Nephron progenitor cell (in vitro differentiated cells): ENCODE measurements around the gene ZSWIM6.
"Not testable (repeated sequence)": the region's sequence is repeated elsewhere in the genome, so short reads cannot be mapped to it uniquely, and the experiment has no call there.

Source experiments
- DNase-seq: peaks from one replicate; pipeline ENCODE4 v3.0.0; 2021
- H3K27ac Mint-ChIP-seq: 2 replicates; pipeline ENCODE4 v1.8.0; 2021; ENCODE audit warnings: mild to moderate bottlenecking, moderate library complexity, mixed read lengths
- H3K27me3 Mint-ChIP-seq: 2 replicates; pipeline ENCODE4 v1.8.0; 2021; ENCODE audit warnings: mild to moderate bottlenecking, low read depth, mixed read lengths; ENCODE audit not compliant: poor library complexity
- H3K36me3 Mint-ChIP-seq: 2 replicates; pipeline ENCODE4 v1.8.0; 2021; ENCODE audit warnings: low read depth, mixed read lengths
- H3K4me1 Mint-ChIP-seq: 2 replicates; pipeline ENCODE4 v1.8.0; 2021; ENCODE audit warnings: mixed read lengths
- H3K4me3 Mint-ChIP-seq: 2 replicates; pipeline ENCODE4 v1.8.0; 2021; ENCODE audit warnings: mild to moderate bottlenecking, moderate library complexity, mixed read lengths
- H3K9me3 Mint-ChIP-seq: 2 replicates; pipeline ENCODE4 v1.8.0; 2021; ENCODE audit warnings: mild to moderate bottlenecking, moderate library complexity, mixed read lengths
- TF ChIP-seq, protein P1 (sequence below): fragments of 200-600 bp; sonication (generic); IDR thresholded peaks from 2 replicates; pipeline ENCODE4 v1.5.0; 2021; ENCODE audit warnings: antibody characterized with exemption

Gene ZSWIM6

DNA sequence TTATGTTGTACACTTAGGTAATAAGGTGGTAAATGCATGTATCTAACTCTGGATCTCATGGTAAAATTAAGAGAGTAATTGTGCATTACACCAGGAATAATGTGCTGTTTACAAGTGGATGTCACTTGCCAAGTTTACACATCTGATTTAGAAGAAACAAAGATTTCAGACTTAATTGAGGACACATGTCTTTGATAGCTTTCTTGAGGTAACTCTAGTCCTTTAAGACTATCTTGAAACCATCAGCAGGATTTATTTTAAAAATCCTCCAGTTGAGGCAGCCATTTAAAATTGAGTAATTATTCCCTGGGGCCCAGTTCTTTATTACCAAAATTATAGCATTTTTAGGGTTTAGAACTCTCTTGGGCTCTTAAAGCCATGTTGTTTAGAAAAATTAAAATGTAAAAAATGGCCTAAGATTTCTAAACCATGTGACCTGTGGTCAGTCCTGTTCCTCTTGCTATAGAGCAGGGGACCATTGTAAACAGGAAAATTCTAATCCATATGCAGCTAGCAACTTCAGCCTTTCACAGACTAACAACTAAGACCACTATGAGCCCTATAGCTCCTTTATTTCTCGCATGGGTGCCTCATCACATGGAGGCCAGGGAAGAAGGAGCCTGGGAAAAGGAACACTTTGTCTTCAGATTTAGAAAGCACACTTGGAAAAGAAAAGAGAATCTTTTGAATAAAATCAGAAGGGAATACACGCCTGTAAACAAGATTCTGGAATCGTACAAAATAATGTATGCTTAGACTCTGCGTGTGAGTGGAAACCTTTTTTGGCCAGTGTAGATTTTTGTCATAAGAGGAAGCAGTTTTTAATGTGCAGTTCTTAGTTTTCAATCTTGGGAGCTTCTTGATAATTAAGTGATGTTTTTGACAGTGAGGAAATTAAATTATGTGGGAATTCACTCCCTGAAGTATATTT, 71.2 kb downstream of the ZSWIM6 start:
- Mint-ChIP-seq H3K4me3 (no peak overlapping the region), H3K36me3 (peaks cover 24% of the 10 kb centered on the region), H3K9me3 (peaks cover 10% of the 10 kb centered on the region), H3K4me1 (peaks cover 48% of the 10 kb centered on the region), H3K27ac (no peak overlapping the region), H3K27me3 (peaks cover 2% of the 10 kb centered on the region)
- DNase-seq, result no peak
- TF ChIP-seq, protein P1, sequence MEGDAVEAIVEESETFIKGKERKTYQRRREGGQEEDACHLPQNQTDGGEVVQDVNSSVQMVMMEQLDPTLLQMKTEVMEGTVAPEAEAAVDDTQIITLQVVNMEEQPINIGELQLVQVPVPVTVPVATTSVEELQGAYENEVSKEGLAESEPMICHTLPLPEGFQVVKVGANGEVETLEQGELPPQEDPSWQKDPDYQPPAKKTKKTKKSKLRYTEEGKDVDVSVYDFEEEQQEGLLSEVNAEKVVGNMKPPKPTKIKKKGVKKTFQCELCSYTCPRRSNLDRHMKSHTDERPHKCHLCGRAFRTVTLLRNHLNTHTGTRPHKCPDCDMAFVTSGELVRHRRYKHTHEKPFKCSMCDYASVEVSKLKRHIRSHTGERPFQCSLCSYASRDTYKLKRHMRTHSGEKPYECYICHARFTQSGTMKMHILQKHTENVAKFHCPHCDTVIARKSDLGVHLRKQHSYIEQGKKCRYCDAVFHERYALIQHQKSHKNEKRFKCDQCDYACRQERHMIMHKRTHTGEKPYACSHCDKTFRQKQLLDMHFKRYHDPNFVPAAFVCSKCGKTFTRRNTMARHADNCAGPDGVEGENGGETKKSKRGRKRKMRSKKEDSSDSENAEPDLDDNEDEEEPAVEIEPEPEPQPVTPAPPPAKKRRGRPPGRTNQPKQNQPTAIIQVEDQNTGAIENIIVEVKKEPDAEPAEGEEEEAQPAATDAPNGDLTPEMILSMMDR, result no peak

DNA sequence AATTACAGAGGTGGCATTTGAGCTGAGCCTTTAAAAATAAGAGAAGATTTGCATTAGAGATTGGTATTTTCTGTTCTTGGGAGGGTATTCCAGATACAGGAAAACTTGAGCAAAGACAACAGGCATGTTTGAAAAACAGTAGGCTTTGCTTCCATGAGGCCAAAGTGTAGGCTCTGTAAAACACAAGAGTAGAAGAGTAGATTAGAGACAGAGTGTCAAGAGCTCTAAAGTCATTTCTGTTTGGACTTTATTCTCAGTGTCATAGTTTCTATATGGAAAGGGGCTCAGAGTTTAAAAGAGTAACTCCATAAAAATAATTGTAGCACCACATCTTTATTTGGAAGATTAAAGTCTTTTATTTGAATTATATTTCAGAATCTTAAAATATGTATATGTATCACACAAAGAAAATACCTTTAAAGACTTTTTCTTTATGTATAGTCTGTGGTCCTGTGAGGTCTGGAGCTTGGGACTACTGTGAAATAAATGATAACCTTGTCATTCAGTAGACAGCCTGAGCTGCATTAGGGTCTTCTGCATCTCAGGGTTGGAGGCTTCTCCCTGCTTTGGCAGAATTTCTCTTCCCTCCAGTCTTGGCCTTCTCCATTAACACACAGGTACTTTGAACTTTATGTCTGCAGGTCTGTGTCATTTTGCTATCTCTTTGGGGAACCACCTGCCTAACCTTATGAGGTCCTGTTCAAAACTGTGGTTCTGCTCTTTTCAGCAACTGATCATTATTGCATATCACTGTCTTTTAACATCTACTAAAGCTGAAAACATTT, 73.6 kb downstream of the ZSWIM6 start:
- no peak for DNase-seq
- no peaks in the 10 kb centered on the region for H3K9me3 Mint-ChIP-seq
- no peak overlapping the region for H3K4me3 Mint-ChIP-seq
- H3K4me1 Mint-ChIP-seq, result peaks cover 64% of the 10 kb centered on the region
- TF ChIP-seq, protein P1, result no peak
- peaks cover 2% of the 10 kb centered on the region for H3K27me3 Mint-ChIP-seq
- H3K36me3 Mint-ChIP-seq, result peaks cover 13% of the 10 kb centered on the region
- H3K27ac Mint-ChIP-seq, result no peak overlapping the region

DNA sequence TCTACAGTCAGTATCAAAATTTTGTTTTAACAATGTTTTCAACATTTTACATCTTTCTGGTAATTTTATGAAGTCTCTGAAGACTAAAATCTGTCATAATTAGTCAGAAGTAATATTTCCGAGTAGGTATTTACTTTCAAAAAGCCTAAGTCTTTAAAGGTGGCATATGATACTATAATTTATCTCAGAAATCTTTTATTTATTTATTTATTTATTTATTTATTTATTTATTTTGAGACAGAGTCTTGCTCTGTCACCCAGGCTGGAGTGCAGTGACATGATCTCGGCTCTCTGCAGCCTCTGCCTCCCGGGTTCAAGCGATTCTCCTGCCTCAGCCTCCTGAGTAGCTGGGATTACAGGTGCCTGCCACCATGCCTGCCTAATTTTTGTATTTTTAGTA, 74.4 kb downstream of the ZSWIM6 start:
- not testable (repeated sequence) for H3K27ac Mint-ChIP-seq, H3K9me3 Mint-ChIP-seq, H3K4me3 Mint-ChIP-seq, DNase-seq, H3K27me3 Mint-ChIP-seq
- peaks cover 62% of the 10 kb centered on the region for H3K4me1 Mint-ChIP-seq
- H3K36me3 Mint-ChIP-seq, result peaks cover 17% of the 10 kb centered on the region

DNA sequence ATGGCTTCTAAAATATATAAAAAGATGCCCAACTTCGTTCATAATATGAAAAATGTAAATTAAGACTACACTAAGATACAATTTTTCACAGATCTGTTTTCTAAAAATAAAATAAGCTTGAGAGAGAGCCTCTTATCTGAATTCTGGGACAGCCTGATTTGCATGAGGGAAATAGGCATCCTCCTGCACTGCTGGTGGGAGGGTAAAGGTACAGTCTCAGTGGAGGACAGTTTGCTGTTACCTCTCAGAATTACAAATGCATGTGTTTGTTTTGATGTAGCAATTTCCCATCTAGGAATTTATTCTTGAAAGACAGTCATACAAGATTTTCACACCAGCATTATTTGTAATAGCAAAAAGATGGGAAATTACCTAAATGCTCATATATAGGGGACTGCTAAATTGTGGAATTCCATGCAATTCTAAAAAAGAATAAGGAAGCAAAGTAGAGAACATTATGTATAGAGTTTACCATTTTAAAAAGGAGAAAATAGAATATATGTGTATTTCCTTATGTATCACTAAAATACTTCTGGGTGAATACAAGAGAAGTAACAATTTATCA, 75.7 kb downstream of the ZSWIM6 start:
- H3K27me3 Mint-ChIP-seq, result peaks cover 2% of the 10 kb centered on the region
- H3K27ac Mint-ChIP-seq, result peak overlapping the region; percentile 99
- H3K36me3 Mint-ChIP-seq, result peaks cover 23% of the 10 kb centered on the region
- H3K4me1 Mint-ChIP-seq, result peaks cover 49% of the 10 kb centered on the region
- H3K9me3 Mint-ChIP-seq, result peaks cover 3% of the 10 kb centered on the region
- TF ChIP-seq, protein P1, result no peak
- no peak for DNase-seq
- H3K4me3 Mint-ChIP-seq, result peak overlapping the region; percentile 87

DNA sequence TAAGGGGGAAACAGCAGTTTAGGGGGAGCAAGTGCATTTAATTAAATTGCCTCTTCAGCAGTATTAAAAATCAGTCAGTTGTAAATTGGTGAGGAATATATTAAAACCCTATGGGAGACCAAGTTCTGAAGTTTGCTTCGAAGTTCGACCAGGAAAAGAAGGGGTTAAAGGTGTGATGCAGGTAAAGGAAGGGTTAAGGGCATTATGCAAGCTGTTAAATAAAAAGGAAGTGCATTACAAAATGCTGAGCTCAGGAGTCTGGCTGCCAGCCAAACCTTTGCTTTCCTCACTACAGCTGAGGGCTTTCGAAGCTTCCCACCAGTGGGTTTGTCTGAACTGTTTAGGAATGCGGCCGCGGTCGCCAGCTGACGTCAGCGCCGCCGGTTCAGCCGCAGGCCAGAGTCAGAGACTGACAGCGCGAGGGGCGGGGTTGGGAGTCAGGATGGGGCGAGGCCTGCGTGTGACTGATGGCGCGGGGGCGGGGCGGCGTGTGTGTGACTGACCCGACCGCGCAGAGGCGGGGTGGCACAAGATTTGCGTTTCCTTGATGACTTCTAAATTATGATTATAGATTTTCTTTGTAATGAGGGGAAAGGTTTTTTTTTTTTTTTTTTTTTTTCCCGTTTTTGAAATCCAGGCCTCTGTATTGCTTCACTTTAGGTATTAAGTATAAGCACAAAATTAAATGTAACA, 76.6 kb downstream of the ZSWIM6 start:
- Mint-ChIP-seq H3K9me3 (peaks cover 3% of the 10 kb centered on the region), H3K27me3 (peaks cover 2% of the 10 kb centered on the region), H3K36me3 (peaks cover 20% of the 10 kb centered on the region), H3K4me1 (peaks cover 41% of the 10 kb centered on the region), H3K27ac (peak overlapping the region; percentile 99), H3K4me3 (peak overlapping the region; percentile 87)
- peak; percentile 98 for DNase-seq
- TF ChIP-seq, protein P1, result no peak
